ENCODE results near the gene SCNN1A. TPM values are rescaled to one million over a fixed set of nuclear protein-coding genes. Genes with fewer than 3 reads are reported as not detected.

Gene SCNN1A
- total RNA-seq, 1 experiment from 2014 or later: 118 TPM

GRCh38 chr12:6321905-6322304 is 53.5 kb downstream of the SCNN1A start:
- no peak overlapping the region for H3K4me2 ChIP-seq (ENCODE audit: low read length)
- POLR2A ChIA-PET: no interaction called here

More at GRCh38 chr12:6321905-6322304, 53.5 kb downstream of the SCNN1A start:
- Histone ChIP-seq H3K36me3 (ENCODE audit: control insufficient read depth in 1 of 2, insufficient read depth in 2 of 2, low read length in 2 of 2) (peaks cover 0 to 2% of the 10 kb centered on the region in 2 experiments; a peak in 3 of 4 replicates), H3K9me2 (ENCODE audit: insufficient read depth) (no peaks in the 10 kb centered on the region), H3K9ac (ENCODE audit: low read length) (no peak overlapping the region), H3K9me3 (ENCODE audit: control insufficient read depth in 1 of 2, insufficient read depth in 1 of 2, low read depth in 1 of 2, low read length in 2 of 2) (no peaks in the 10 kb centered on the region), H3K27me3 (ENCODE audit: insufficient read depth, low read length) (no peaks in the 10 kb centered on the region), H3K79me2 (ENCODE audit: insufficient read depth, low read length) (no peaks in the 10 kb centered on the region), H3K27ac (ENCODE audit: low read depth, low read length) (no peak overlapping the region), H4K20me1 (ENCODE audit: insufficient read depth) (no peaks in the 10 kb centered on the region), H3K4me1 (ENCODE audit: control insufficient read depth in 1 of 2, insufficient read depth in 2 of 2, low read length in 2 of 2) (peaks cover 12 to 37% of the 10 kb centered on the region in 2 experiments), H3K4me3 (replicated peaks in 1 of 2; ENCODE audit: low read depth in 1 of 2, low read length in 2 of 2) (no peak overlapping the region), H2AFZ (ENCODE audit: low read depth, low read length, poor library complexity, severe bottlenecking) (no peak overlapping the region)
- intact Hi-C loops (cut with micrococcal nuclease): no loop called here
- ChIA-PET RAD21 (ENCODE audit: low non-redundant PET in 1 of 2, low total read pairs in 2 of 2, uncharacterized antibody in 2 of 2, unreplicated experiment in 2 of 2) (no interaction called here), CTCF (interaction anchor here (1.9 kb wide), 1 partner anchor 144 kb away, joined by 22 read pairs; no protein-coding TSS in a partner anchor)
- TF ChIP-seq RAD21 (IDR thresholded peaks at IDR 0.05; ENCODE audit: low read depth) (no peak), EZH2phosphoT487 (IDR thresholded peaks at IDR 0.05; ENCODE audit: borderline replicate concordance) (no peak), ZFX (IDR thresholded peaks at IDR 0.05) (no peak), CTCF (IDR thresholded peaks at IDR 0.05 in 2 of 3, conservative IDR thresholded peaks at IDR 0.05 in 1 of 3; ENCODE audit: borderline replicate concordance in 1 of 3, insufficient read depth in 1 of 3, low read depth in 2 of 3, low read length in 2 of 3) (no peak), SIN3A (IDR thresholded peaks at IDR 0.05; ENCODE audit: low read depth) (no peak), TCF7L2 (IDR thresholded peaks at IDR 0.05; ENCODE audit: borderline replicate concordance, extremely low read depth, insufficient read depth, insufficient read length) (no peak), CBX3 (IDR thresholded peaks at IDR 0.05; ENCODE audit: low read depth) (no peak), SP1 (IDR thresholded peaks at IDR 0.05; ENCODE audit: low read depth) (no peak), ATF3 (IDR thresholded peaks at IDR 0.05) (no peak), MAX (IDR thresholded peaks at IDR 0.05) (no peak), EGR1 (IDR thresholded peaks at IDR 0.05; ENCODE audit: low read depth) (no peak), SRF (IDR thresholded peaks at IDR 0.05; ENCODE audit: low read depth) (no peak), ELF1 (IDR thresholded peaks at IDR 0.05; ENCODE audit: borderline replicate concordance, low read depth) (no peak), FOSL1 (IDR thresholded peaks at IDR 0.05; ENCODE audit: low read depth) (no peak)
- ATAC-seq (no peak), DNase-seq (ENCODE audit: low read depth, low spot score) (no peak)
- no TSS peak for BruUV-seq (replicated peaks)
